GM21528 (cell line): Measurements from ENCODE around the gene YBX1.
"Not testable (repeated sequence)": the region's sequence is repeated elsewhere in the genome, so short reads cannot be mapped to it uniquely, and the experiment has no call there.

Experiments used
- ATAC-seq: cut with Tn5 transposase; IDR thresholded peaks from one replicate; pipeline ENCODE4 v1.9.1; 2021; ENCODE audit warnings: mild to moderate bottlenecking, moderate library complexity; ENCODE audit not compliant: unreplicated experiment, low FRiP score

The YBX1 gene

GRCh38 chr1:42746436-42747105 lies 64.4 kb downstream of the YBX1 start:
- no peak for ATAC-seq

GRCh38 chr1:42747125-42747524 lies 64.9 kb downstream of the YBX1 start:
- no peak for ATAC-seq

GRCh38 chr1:42748021-42748420 lies 65.8 kb downstream of the YBX1 start:
- ATAC-seq: no peak

GRCh38 chr1:42748461-42749410 lies 66.5 kb downstream of the YBX1 start:
- no peak for ATAC-seq

GRCh38 chr1:42750041-42750440 lies 67.8 kb downstream of the YBX1 start:
- ATAC-seq: no peak

- ATAC-seq: not testable (repeated sequence)
These were observed 69.4 kb downstream of the YBX1 start for GRCh38 chr1:42751511-42752070.

GRCh38 chr1:42752284-42752683 lies 70.1 kb downstream of the YBX1 start:
- ATAC-seq: no peak

GRCh38 chr1:42753070-42753469 lies 70.9 kb downstream of the YBX1 start:
- ATAC-seq: no peak
